ENCODE results near the gene TCTN3. TPM values are rescaled to one million over a fixed set of nuclear protein-coding genes. Genes with fewer than 3 reads are reported as not detected.

Gene TCTN3
- total and polyA plus RNA-seq, 2 of the 13 experiments (the other 11 are each of a cell fraction or from before 2014, with no cell fraction given) = 53.3 to 60.0 TPM

DNA sequence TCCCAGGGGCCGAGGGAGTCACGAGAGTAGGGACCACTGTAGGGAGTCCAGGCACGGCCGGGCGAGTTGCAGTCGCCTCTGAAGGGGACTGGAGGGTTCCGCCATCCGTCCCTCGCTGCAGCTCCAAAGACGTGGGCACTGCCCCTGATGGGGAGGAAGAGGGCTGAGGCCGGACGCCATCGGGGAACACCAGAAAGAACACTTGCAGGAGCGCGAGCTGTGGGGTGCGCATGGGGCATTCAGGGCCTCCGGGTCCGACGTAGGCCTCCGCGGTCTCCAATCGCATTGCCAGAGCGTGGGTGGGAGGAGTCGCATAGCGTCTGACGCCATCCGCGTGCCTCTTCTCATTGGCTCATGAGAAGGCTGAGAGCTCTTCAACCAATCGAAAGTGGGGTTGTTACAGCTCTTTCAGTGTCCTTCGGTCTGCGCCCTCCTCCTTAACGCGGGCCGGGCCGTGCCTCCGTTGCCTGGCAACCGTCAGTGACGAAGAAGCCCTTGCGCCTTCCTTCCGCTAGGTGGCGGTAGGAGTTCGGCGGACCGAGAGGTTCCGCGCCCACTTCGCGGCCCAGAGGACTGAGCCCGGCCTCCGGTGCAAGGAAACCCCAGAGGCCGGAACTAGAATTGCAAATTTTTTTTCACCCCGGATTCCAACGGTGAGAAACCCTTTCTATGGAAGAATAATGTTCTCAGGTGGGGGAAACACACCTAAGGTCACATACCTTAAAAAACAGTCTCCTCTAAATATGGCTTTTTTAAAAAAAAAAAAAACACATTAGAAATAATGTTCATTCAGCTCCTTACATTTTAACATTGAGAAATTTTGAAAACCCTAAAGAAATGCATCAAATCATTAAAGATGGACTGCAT lies at the start of gene TCTN3 (continued):
- TF ChIP-seq FOXA1 (IDR thresholded peaks at IDR 0.05) (no peak), FOXA1 (CRISPR knock-in tag; IDR thresholded peaks at IDR 0.05) (peak; percentile 35; the same call in 1 of the 2 replicates), ZNF747 (CRISPR knock-in tag; IDR thresholded peaks at IDR 0.05; ENCODE audit: borderline replicate concordance) (no peak), ZNF292 (CRISPR knock-in tag; IDR thresholded peaks at IDR 0.05; ENCODE audit: borderline replicate concordance, low read depth) (no peak; the same call in 1 of the 2 replicates), ZNF451 (CRISPR knock-in tag; IDR thresholded peaks at IDR 0.05) (no peak; the same call in 1 of the 2 replicates), RFX1 (IDR thresholded peaks at IDR 0.05) (peak; percentile 94), ZNF776 (CRISPR knock-in tag; IDR thresholded peaks at IDR 0.05) (no peak), ZFP62 (CRISPR knock-in tag; IDR thresholded peaks at IDR 0.05) (no peak), ZNF234 (CRISPR knock-in tag; conservative IDR thresholded peaks at IDR 0.05) (no peak), CEBPB (IDR thresholded peaks at IDR 0.05; ENCODE audit: borderline replicate concordance, low read depth, low read length) (no peak)
- TF ChIP-seq, protein P1, sequence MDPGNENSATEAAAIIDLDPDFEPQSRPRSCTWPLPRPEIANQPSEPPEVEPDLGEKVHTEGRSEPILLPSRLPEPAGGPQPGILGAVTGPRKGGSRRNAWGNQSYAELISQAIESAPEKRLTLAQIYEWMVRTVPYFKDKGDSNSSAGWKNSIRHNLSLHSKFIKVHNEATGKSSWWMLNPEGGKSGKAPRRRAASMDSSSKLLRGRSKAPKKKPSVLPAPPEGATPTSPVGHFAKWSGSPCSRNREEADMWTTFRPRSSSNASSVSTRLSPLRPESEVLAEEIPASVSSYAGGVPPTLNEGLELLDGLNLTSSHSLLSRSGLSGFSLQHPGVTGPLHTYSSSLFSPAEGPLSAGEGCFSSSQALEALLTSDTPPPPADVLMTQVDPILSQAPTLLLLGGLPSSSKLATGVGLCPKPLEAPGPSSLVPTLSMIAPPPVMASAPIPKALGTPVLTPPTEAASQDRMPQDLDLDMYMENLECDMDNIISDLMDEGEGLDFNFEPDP (CRISPR knock-in tag; conservative IDR thresholded peaks at IDR 0.05) = no peak
- TF ChIP-seq, protein P2, sequence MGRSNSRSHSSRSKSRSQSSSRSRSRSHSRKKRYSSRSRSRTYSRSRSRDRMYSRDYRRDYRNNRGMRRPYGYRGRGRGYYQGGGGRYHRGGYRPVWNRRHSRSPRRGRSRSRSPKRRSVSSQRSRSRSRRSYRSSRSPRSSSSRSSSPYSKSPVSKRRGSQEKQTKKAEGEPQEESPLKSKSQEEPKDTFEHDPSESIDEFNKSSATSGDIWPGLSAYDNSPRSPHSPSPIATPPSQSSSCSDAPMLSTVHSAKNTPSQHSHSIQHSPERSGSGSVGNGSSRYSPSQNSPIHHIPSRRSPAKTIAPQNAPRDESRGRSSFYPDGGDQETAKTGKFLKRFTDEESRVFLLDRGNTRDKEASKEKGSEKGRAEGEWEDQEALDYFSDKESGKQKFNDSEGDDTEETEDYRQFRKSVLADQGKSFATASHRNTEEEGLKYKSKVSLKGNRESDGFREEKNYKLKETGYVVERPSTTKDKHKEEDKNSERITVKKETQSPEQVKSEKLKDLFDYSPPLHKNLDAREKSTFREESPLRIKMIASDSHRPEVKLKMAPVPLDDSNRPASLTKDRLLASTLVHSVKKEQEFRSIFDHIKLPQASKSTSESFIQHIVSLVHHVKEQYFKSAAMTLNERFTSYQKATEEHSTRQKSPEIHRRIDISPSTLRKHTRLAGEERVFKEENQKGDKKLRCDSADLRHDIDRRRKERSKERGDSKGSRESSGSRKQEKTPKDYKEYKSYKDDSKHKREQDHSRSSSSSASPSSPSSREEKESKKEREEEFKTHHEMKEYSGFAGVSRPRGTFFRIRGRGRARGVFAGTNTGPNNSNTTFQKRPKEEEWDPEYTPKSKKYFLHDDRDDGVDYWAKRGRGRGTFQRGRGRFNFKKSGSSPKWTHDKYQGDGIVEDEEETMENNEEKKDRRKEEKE (IDR thresholded peaks at IDR 0.05) = no peak
- TF ChIP-seq, protein P3, sequence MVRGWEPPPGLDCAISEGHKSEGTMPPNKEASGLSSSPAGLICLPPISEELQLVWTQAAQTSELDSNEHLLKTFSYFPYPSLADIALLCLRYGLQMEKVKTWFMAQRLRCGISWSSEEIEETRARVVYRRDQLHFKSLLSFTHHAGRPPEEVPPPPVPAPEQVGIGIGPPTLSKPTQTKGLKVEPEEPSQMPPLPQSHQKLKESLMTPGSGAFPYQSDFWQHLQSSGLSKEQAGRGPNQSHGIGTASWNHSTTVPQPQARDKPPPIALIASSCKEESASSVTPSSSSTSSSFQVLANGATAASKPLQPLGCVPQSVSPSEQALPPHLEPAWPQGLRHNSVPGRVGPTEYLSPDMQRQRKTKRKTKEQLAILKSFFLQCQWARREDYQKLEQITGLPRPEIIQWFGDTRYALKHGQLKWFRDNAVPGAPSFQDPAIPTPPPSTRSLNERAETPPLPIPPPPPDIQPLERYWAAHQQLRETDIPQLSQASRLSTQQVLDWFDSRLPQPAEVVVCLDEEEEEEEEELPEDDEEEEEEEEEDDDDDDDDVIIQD (CRISPR knock-in tag; IDR thresholded peaks at IDR 0.05; ENCODE audit: low read depth) = peak; percentile 75
- TF ChIP-seq, protein P4, sequence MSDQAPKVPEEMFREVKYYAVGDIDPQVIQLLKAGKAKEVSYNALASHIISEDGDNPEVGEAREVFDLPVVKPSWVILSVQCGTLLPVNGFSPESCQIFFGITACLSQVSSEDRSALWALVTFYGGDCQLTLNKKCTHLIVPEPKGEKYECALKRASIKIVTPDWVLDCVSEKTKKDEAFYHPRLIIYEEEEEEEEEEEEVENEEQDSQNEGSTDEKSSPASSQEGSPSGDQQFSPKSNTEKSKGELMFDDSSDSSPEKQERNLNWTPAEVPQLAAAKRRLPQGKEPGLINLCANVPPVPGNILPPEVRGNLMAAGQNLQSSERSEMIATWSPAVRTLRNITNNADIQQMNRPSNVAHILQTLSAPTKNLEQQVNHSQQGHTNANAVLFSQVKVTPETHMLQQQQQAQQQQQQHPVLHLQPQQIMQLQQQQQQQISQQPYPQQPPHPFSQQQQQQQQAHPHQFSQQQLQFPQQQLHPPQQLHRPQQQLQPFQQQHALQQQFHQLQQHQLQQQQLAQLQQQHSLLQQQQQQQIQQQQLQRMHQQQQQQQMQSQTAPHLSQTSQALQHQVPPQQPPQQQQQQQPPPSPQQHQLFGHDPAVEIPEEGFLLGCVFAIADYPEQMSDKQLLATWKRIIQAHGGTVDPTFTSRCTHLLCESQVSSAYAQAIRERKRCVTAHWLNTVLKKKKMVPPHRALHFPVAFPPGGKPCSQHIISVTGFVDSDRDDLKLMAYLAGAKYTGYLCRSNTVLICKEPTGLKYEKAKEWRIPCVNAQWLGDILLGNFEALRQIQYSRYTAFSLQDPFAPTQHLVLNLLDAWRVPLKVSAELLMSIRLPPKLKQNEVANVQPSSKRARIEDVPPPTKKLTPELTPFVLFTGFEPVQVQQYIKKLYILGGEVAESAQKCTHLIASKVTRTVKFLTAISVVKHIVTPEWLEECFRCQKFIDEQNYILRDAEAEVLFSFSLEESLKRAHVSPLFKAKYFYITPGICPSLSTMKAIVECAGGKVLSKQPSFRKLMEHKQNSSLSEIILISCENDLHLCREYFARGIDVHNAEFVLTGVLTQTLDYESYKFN (CRISPR knock-in tag; conservative IDR thresholded peaks at IDR 0.05) = peak; percentile 54; the same call in 1 of the 2 replicates
- TF ChIP-seq, protein P5, sequence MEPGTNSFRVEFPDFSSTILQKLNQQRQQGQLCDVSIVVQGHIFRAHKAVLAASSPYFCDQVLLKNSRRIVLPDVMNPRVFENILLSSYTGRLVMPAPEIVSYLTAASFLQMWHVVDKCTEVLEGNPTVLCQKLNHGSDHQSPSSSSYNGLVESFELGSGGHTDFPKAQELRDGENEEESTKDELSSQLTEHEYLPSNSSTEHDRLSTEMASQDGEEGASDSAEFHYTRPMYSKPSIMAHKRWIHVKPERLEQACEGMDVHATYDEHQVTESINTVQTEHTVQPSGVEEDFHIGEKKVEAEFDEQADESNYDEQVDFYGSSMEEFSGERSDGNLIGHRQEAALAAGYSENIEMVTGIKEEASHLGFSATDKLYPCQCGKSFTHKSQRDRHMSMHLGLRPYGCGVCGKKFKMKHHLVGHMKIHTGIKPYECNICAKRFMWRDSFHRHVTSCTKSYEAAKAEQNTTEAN (CRISPR knock-in tag; conservative IDR thresholded peaks at IDR 0.05) = 0 out of 2 replicates have a peak, but pooled peaks have one; percentile 13
- TF ChIP-seq, protein P6, sequence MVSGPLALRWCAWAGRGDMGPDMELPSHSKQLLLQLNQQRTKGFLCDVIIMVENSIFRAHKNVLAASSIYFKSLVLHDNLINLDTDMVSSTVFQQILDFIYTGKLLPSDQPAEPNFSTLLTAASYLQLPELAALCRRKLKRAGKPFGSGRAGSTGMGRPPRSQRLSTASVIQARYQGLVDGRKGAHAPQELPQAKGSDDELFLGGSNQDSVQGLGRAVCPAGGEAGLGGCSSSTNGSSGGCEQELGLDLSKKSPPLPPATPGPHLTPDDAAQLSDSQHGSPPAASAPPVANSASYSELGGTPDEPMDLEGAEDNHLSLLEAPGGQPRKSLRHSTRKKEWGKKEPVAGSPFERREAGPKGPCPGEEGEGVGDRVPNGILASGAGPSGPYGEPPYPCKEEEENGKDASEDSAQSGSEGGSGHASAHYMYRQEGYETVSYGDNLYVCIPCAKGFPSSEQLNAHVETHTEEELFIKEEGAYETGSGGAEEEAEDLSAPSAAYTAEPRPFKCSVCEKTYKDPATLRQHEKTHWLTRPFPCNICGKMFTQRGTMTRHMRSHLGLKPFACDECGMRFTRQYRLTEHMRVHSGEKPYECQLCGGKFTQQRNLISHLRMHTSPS (CRISPR knock-in tag; IDR thresholded peaks at IDR 0.05; ENCODE audit: low read depth) = no peak

Data from HepG2 (cell line).